ENCODE data around the gene PARPBP. TPM values are rescaled to one million over a fixed set of nuclear protein-coding genes. Genes with fewer than 3 reads are reported as not detected.
A peak's percentile ranks its signal among the peaks of the same experiment; 100 is the strongest.

Gene PARPBP
- total and polyA plus RNA-seq, 2 of the 8 experiments (the other 6 are each of a cell fraction or from before 2014, with no cell fraction given): 10.9 to 38.1 TPM

GRCh38 chr12:102232446-102232845 lies 112.5 kb downstream of the PARPBP start:
- Histone ChIP-seq H3K4me3 (ENCODE audit: extremely low read depth in 1 of 4, insufficient read depth in 2 of 4, low read depth in 3 of 4, low read length in 4 of 4) (no peak overlapping the region), H3K14ac (ENCODE audit: insufficient read length) (no peak overlapping the region), H3K4me2 (ENCODE audit: insufficient read depth in 1 of 2, low read depth in 2 of 2, low read length in 2 of 2) (no peak overlapping the region), H2BK12ac (ENCODE audit: low read depth, low read length) (no peak overlapping the region), H3K4me1 (replicated peaks in 1 of 4; ENCODE audit: control insufficient read depth in 3 of 4, insufficient read depth in 4 of 4, low read length in 3 of 4) (peaks cover 0 to 2% (median 0%) of the 10 kb centered on the region in 4 experiments; a peak in 1 of 7 replicates), H3K23ac (ENCODE audit: insufficient read length) (no peak overlapping the region), H3K27ac (ENCODE audit: low read depth, low read length) (no peak overlapping the region), H4K8ac (ENCODE audit: extremely low read depth, insufficient read depth, low read length) (no peak overlapping the region), H2AFZ (ENCODE audit: low read length) (peak overlapping the region; percentile 26; the same call in 1 of the 2 replicates), H2BK5ac (ENCODE audit: low read depth, low read length) (no peak overlapping the region), H3K9ac (replicated peaks in 1 of 4; ENCODE audit: extremely low read depth in 1 of 4, low read depth in 3 of 4, low read length in 3 of 4) (no peak overlapping the region), H4K5ac (ENCODE audit: insufficient read length, low read depth, low read length) (no peak overlapping the region), H2AK5ac (ENCODE audit: low read depth, low read length) (no peak overlapping the region), H4K91ac (replicated peaks; ENCODE audit: insufficient read length, low read length) (no peak overlapping the region), H3K9me3 (ENCODE audit: insufficient read depth in 2 of 2, low read depth in 1 of 2, low read length in 1 of 2) (no peaks in the 10 kb centered on the region), H3K56ac (replicated peaks; ENCODE audit: insufficient read length, low read depth, low read length) (no peak overlapping the region), H3K27me3 (replicated peaks in 1 of 4; ENCODE audit: control insufficient read depth in 3 of 4, extremely low read depth in 1 of 4, insufficient read depth in 3 of 4, low read length in 3 of 4) (no peaks in the 10 kb centered on the region), H2BK15ac (ENCODE audit: low read length) (no peak overlapping the region), H3K79me2 (ENCODE audit: control insufficient read depth in 1 of 2, insufficient read depth in 2 of 2, low read length in 2 of 2) (no peaks in the 10 kb centered on the region), H3K4ac (replicated peaks; ENCODE audit: insufficient read length, low read depth, low read length) (no peak overlapping the region), H2BK20ac (ENCODE audit: low read length) (no peak overlapping the region), H3K18ac (ENCODE audit: extremely low read depth, low read length) (no peak overlapping the region), H4K20me1 (replicated peaks in 1 of 2; ENCODE audit: control insufficient read depth in 1 of 2, insufficient read depth in 2 of 2, low read length in 2 of 2) (no peaks in the 10 kb centered on the region), H3K23me2 (ENCODE audit: low read depth, low read length) (no peaks in the 10 kb centered on the region), H2BK120ac (replicated peaks; ENCODE audit: low read depth, low read length) (no peak overlapping the region), H3K79me1 (ENCODE audit: low read depth, low read length) (no peaks in the 10 kb centered on the region), H3K36me3 (ENCODE audit: control insufficient read depth in 2 of 4, insufficient read depth in 4 of 4, low read length in 3 of 4) (peaks cover 0 to 2% (median 0%) of the 10 kb centered on the region in 4 experiments; a peak in 1 of 8 replicates)
- ChIA-PET CTCF (ENCODE audit: partially characterized antibody) (interaction anchor here (0.7 kb wide), 2 partner anchors 63 to 578 kb away, joined by 3 read pairs; no protein-coding TSS in a partner anchor), POLR2A (ENCODE audit: partially characterized antibody) (no interaction called here)
- FAIRE-seq (no peak), DNase-seq (ENCODE audit: low read depth in 1 of 2, low spot score in 2 of 2) (no peak)
- TF ChIP-seq SIRT6 (IDR thresholded peaks at IDR 0.05; ENCODE audit: low read length): no peak
- TF ChIP-seq TAF7 (optimal IDR thresholded peaks at IDR 0.05; ENCODE audit: borderline replicate concordance, low read depth, low read length): no peak
- TF ChIP-seq TCF12 (IDR thresholded peaks at IDR 0.05; ENCODE audit: low read depth, low read length): no peak
- WGBS, 2 experiments (ENCODE audit: extremely low coverage in 1 of 2, insufficient coverage in 1 of 2, insufficient read length in 1 of 2, insufficient replicate concordance in 2 of 2, low coverage in 1 of 2, low lambda C conversion rate in 2 of 2, missing lambda C conversion rate in 1 of 2): 100% methylated on average over 1 of the region's 1 CpG; no CpG with 5 or more reads in 1 of the 2 experiments
